Kidney (tissue), 14 donors: ENCODE measurements around the gene ORAI2. TPM values are rescaled to one million over a fixed set of nuclear protein-coding genes. Genes with fewer than 3 reads are reported as not detected.

ENCODE experiments used
- DNase-seq, 5 donors: peaks; one replicate each; pipeline ENCODE4 v3.0.0-alpha.2; 2013 to 2020
- FAIRE-seq: peaks from 2 replicates; lab custom pipeline; 2012; peaks lifted over from hg19 to GRCh38; lab: Jason Lieb, UNC
- H3K27ac ChIP-seq, 2 donors: one replicate each; pipeline ENCODE4 v1.7.0; 2013; ENCODE audit warnings: low read depth in 2 of 2, low read length in 2 of 2, inconsistent platforms in 1 of 2
- H3K27me3 ChIP-seq: one replicate; pipeline ENCODE4 v1.7.1; 2013; ENCODE audit warnings: low read length, inconsistent platforms; ENCODE audit not compliant: control insufficient read depth, insufficient read depth
- H3K36me3 ChIP-seq, 3 donors: one replicate each; pipeline versions ENCODE4 v1.7.0 to v1.7.1; 2013; ENCODE audit warnings: low read length in 3 of 3, control low read depth in 1 of 3, inconsistent platforms in 1 of 3; ENCODE audit not compliant: insufficient read depth in 3 of 3, control insufficient read depth in 2 of 3
- H3K4me1 ChIP-seq, 3 donors: one replicate each; pipeline versions ENCODE4 v1.7.0 to v1.7.1; 2013; ENCODE audit warnings: low read length in 3 of 3, inconsistent platforms in 1 of 3, low read depth in 1 of 3; ENCODE audit not compliant: control insufficient read depth in 2 of 3, insufficient read depth in 2 of 3
- H3K4me3 ChIP-seq, 3 donors: one replicate each; pipeline versions ENCODE4 v1.7.0 to v1.8.1; 2013; ENCODE audit warnings: low read length in 3 of 3, control low read depth in 1 of 3, inconsistent platforms in 1 of 3
- H3K9ac ChIP-seq, 3 donors: one replicate each; pipeline versions ENCODE4 v1.7.0 to v1.7.1; 2013; ENCODE audit warnings: low read length in 3 of 3, control low read depth in 1 of 3, inconsistent platforms in 1 of 3
- H3K9me3 ChIP-seq, 3 donors: one replicate each; pipeline versions ENCODE4 v1.7.0 to v1.7.1; 2013; ENCODE audit warnings: low read length in 3 of 3, control low read depth in 1 of 3, inconsistent platforms in 1 of 3; ENCODE audit not compliant: control insufficient read depth in 2 of 3, insufficient read depth in 1 of 3
- intact Hi-C: fragments of 100-400 bp; cut with DNase I; formaldehyde crosslinking; loops from one replicate; pipeline ENCODE4 v1.11.1; 2022
- polyA plus RNA-seq: library from polyadenylated mRNA; stranded (reverse); fragments of 350-450 nt; fragmentation: Illumina TruSeq; extraction: RNeasy Lipid Tissue Mini Kit (QIAGEN cat#74804); gene quantifications from one replicate; pipeline ENCODE4 v1.2.3, GENCODE V29; 2014; ENCODE audit warnings: low read depth, low replicate concordance; ENCODE audit not compliant: insufficient read depth
- total RNA-seq: library from RNA; stranded (reverse); fragmentation: NEBNext Ultra II Directional; extraction: Animal tissue kit (Norgen Biotek cat#: 25700); gene quantifications from one replicate; pipeline ENCODE4 v1.2.1, GENCODE V29; 2021
- TF ChIP-seq, protein P1 (sequence below): IDR thresholded peaks from 3 replicates; pipeline ENCODE4 v1.5.1; 2012; ENCODE audit warnings: mild to moderate bottlenecking, moderate library complexity, borderline replicate concordance; ENCODE audit not compliant: insufficient read depth; ENCODE audit errors: extremely low read depth
- donor health status: control.
- donor health status: control.
- donor health status: control.
- donor health status: control.
- donor health status: control.
- donor health status: DM: yes; HTN: yes; CAD: no.
- donor health status: Normal renal cell carcinoma (clear cell type).

The ORAI2 gene
- total and polyA plus RNA-seq, 2 donors from 2014 or later, result 13.8 to 45.6 TPM

DNA sequence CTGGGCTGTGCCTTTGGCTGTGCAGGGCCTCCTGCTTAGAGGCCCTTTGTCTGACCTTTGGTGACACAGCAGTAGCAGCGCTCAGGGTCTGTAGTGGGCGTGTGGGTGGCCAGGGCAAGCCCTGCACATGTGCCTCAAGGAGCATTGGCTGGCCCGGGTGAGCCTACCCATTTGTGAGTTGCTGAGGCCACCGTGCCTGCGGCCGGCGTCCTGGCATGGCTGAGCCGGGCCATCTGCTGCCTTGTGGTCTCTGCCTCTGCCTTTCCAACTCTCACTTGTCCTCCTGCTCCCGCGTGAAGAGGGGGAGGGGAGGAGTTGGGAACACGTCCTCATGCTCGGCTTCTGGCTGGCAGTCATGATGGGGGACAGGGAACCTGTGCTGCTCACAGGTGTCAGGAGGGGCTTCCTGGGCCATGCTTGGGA, 9.2 kb upstream of the ORAI2 start:
- intact Hi-C loops, result no loop called here
- Histone ChIP-seq H3K27ac (no peak overlapping the region), H3K4me3 (no peak overlapping the region), H3K9me3 (no peaks in the 10 kb centered on the region), H3K36me3 (peaks cover 2 to 25% (median 4%) of the 10 kb centered on the region in 3 donors), H3K4me1 (no peaks in the 10 kb centered on the region), H3K9ac (no peak overlapping the region), H3K27me3 (no peaks in the 10 kb centered on the region)
- FAIRE-seq, result no peak
- TF ChIP-seq, protein P1, sequence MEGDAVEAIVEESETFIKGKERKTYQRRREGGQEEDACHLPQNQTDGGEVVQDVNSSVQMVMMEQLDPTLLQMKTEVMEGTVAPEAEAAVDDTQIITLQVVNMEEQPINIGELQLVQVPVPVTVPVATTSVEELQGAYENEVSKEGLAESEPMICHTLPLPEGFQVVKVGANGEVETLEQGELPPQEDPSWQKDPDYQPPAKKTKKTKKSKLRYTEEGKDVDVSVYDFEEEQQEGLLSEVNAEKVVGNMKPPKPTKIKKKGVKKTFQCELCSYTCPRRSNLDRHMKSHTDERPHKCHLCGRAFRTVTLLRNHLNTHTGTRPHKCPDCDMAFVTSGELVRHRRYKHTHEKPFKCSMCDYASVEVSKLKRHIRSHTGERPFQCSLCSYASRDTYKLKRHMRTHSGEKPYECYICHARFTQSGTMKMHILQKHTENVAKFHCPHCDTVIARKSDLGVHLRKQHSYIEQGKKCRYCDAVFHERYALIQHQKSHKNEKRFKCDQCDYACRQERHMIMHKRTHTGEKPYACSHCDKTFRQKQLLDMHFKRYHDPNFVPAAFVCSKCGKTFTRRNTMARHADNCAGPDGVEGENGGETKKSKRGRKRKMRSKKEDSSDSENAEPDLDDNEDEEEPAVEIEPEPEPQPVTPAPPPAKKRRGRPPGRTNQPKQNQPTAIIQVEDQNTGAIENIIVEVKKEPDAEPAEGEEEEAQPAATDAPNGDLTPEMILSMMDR, result no peak
- DNase-seq, result peak in 4 of 5 donors; percentile 66 to 82 (median 70)

DNA sequence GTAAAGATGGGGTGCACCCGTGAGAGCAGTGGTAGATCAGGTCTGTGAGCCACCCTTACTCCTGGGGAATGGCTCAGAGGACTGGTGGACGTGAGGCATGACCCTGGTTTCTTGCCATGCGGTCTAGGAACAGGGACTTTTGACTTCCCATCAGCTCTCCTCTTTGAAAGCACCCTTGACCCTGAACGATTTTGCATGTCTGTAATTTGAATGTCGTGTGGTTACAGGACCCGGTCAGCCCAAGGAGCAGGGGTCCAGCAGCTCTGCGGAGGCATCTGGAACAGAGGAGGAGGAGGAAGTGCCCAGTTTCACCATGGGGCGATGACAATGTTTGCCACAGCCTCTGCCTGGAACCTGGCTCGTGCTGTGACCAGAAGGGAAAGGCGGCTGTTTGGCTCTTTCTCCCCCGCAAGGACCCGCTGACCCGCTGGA, 8.6 kb upstream of the ORAI2 start:
- H3K36me3 ChIP-seq, result peaks cover 2 to 21% (median 4%) of the 10 kb centered on the region in 3 donors
- H3K27me3 ChIP-seq, result no peaks in the 10 kb centered on the region
- H3K9me3 ChIP-seq, result no peaks in the 10 kb centered on the region
- no peak overlapping the region for H3K4me3 ChIP-seq
- TF ChIP-seq, protein P1, result no peak
- H3K27ac ChIP-seq, result no peak overlapping the region
- no peaks in the 10 kb centered on the region for H3K4me1 ChIP-seq
- no peak overlapping the region for H3K9ac ChIP-seq
- DNase-seq, result no peak
- FAIRE-seq, result no peak
- intact Hi-C loops, result no loop called here

- FAIRE-seq (no peak), DNase-seq (peak; percentile 58 to 91 (median 72))
- no peaks in the 10 kb centered on the region for H3K4me1 ChIP-seq
- TF ChIP-seq, protein P1, result no peak
- no peaks in the 10 kb centered on the region for H3K27me3 ChIP-seq
- no peaks in the 10 kb centered on the region for H3K9me3 ChIP-seq
- no peak overlapping the region for H3K27ac ChIP-seq
- H3K9ac ChIP-seq, result no peak overlapping the region
- intact Hi-C loops, result no loop called here
- no peak overlapping the region for H3K4me3 ChIP-seq
- peaks cover 0 to 17% (median 2%) of the 10 kb centered on the region in 3 donors for H3K36me3 ChIP-seq
Measured at GRCh38 chr7:102425639-102426267, 7.6 kb upstream of the ORAI2 start.
